HG03064 (cell line): ENCODE measurements around the gene SPIB.
A peak's percentile ranks its signal among the peaks of the same experiment; 100 is the strongest.
"Not testable (repeated sequence)": the region's sequence is repeated elsewhere in the genome, so short reads cannot be mapped to it uniquely, and the experiment has no call there.

ENCODE experiments used
- ATAC-seq: cut with Tn5 transposase; IDR thresholded peaks from one replicate; pipeline ENCODE4 v1.9.1; 2021; ENCODE audit warnings: low read depth; ENCODE audit not compliant: unreplicated experiment

The SPIB gene

DNA sequence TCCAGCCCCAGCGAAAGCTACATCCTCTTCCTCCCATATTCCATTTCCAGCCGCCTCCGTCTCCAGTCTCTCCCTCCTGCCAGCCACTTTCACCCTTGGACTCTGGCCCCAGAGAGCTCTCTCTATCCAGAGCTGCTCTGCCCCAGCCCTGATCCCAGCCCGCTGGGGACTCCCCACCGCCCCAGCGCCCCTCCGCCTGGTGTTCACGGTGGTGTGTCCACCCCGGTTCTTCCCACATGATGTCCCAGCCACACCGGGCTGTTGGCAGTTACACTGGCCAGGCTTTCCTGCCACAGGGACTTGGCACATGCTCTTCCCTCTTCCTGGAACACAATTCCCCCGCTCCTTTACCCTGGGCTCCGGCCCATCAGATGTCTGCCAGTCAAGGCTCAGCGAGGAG lies 46.3 kb downstream of the SPIB start:
- no peak for ATAC-seq

DNA sequence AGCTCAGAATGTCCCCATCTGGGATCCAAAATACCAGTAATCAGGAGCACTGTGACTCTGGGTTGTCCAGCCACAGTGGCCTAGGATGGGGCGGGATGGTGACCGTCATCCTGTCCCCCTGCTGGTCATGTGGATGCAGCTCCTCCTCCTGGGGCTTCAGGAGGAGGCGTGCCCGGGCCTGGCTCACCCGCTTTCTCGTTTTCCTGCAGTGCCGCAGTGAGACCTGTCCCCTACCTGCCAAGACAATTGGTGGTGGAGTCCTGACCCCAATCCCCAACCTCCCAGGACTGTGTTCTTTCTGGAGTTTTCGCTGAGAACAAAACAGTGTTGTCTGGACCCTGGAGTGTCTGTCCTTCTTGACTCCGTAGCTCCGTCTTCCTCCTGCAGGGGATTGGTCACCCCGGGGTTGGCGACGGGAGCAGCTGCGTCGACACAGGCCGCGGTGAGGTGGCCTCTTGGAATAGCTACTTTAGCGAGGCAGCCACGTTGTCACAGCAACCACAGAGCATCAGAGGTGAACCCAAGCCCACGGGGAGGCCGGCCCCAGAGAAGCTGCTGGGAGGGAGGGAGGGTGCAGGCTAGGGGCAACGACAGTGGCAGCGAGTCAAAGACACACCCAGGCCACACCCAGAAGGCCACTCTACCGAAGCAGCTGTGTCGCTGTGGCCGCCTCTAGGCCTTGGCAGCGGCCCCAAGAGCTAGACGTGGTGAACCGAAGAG lies 47.4 kb downstream of the SPIB start:
- ATAC-seq = no peak

DNA sequence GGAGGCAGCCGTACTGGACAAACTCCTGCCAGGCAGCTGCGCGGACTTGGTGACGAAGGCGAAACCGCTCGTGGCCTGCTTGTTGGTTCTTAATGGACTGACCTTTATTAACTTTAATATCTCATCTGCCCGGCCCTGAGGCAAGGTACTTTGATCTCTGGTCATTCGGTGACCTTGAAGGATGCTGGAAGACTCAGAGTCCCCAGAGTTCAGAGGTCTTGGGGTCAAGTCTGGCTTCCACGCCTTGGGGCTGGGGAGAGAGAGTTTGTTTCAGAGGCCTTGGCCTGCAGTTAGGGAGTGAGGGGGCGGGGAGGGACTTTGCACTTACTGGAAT lies 47.9 kb downstream of the SPIB start:
- ATAC-seq = no peak

DNA sequence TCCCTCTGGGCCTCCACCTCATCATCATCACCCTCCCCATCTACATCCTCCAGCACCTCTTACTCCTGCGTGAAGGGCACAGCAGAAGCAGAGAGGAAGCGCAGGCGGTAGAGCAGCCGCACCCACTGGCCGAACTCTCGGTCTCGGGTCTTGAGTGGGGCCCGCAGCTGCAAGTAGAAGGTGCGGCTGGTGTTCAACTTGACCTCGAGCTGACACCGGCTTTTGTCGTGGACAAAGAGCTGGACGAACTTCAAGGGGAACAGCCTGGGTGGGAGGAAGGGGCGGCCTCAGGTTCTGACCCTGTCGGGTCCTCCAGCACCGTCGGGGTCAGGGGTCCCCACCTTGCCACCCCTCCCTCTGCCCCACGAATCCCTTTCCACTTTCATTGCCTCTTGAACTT lies 48.8 kb downstream of the SPIB start:
- ATAC-seq = no peak

DNA sequence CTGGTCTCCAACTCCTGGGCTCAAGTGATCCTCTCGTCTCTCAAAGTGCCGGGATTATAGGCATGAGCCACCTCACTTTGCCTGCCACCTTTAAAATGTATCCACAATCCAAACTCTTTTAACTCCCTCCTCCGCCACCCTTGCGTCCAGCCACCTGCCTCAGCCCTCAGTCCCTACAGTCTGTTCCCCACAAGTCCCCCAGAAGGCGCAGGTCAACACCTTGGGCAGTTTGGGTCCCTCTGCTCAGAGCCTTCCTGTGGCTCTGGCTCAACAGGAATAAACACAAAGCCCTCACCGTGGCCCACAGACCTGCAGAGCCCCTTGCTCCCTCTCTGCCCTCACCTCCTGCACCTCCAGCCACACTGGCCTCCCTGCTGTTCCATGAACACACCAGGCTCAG lies 50.1 kb downstream of the SPIB start:
- no peak for ATAC-seq

DNA sequence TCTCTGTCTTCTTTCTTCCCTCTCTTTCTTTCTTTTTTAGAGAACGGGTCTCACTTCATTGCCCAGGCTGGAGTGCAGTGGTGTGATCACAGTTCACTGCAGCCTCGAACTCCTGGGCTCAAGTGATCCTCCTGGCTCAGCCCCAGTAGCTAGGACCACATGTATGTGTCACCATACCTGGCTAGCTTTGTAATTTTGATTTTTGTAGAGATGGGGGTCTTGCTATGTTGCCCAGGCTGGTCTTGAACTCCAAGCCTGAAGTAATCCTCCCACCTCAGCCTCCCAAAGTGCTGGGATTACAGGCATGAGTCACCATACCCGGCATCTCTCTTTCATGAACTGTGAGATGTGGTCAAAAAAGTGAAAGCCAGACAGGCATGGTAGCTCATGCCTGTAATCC lies 54.6 kb downstream of the SPIB start:
- not testable (repeated sequence) for ATAC-seq

DNA sequence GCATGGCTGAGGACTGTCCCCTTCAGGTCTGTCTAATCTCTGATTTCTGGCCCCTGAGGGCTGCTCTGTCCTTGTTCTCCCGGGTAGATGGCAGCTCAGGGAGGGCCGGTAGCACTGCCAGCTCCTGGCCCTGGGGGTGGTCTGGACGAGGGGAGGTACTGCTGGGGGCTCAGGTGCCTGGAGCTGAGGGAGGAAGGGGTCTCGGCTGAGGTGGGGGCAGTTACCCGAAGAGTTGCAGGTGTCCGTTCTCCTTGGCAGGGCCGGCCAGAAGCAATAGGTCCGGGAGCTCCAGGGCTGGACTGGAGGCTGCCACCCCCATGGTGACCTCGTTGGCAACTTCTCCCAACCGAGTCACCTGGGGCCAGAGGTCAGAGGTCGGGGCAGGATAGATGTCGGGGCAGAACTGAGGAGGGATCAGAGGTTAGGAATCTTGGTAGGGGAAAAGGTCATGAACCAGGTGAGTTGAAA lies 56.4 kb downstream of the SPIB start:
- ATAC-seq = no peak

DNA sequence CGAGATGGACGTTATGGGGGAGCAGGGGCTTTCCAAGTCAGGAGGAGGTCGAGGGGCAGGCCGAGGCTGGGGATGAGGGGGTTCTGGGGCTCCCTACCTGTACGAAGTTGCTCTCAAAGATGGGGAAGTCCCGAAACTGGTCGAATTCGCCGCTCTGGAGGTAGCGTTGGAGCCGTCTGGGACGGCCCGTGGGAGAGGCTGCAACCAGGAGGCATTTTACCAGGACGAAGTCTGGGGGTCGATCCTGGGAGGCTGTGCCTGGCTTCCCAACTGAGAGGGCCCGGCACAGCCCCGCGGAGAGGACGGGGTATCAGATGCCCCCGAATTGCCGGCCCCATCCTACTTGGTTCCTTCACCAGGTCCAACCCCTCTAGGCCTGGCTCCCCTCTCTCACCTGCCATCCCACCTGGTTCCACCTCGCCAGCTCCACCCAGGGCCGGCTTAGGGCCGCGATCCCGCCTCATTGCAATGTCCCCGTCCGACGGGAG lies 57.0 kb downstream of the SPIB start:
- no peak for ATAC-seq

DNA sequence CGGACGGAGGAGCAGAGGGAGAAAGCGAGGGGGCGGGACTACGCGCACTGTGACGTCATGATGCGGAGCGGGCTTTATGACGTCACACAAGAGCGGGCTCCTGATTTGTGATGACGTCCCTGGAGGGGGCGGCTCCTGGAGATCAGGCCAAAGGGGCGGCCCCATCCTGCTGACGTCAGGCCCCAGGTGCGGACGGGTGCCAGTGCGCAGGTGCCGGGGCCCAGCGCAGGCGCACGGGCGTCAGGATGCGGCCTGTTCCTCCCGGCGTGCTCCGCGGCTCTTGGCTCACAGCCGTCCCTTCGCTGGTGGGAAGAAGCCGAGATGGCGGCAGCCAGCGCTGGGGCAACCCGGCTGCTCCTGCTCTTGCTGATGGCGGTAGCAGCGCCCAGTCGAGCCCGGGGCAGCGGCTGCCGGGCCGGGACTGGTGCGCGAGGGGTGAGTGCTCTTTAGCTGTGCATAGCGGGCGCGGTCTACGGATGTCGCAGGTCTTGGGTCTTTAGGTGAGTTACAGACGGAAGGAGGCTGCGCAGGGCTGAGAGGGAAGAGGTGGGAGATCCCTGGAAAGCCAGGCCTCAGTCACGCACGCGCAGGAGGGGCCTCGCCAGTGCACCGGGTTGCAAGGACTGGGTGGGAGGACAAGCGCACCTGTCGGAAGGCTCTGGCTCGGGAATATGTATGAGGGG lies 57.6 kb downstream of the SPIB start, which contains the start of the genes EMC10 and GARIN5A:
Gene EMC10, plus strand, starts transcription at position 284 of the 683 bp plus-strand sequence. Its CDS starts 38 bp downstream, at position 322.
Gene GARIN5A, minus strand, starts transcription at position 625 of the 683 bp plus-strand sequence. Its CDS starts 460 bp downstream, at position 165.
- ATAC-seq = peak; percentile 61

DNA sequence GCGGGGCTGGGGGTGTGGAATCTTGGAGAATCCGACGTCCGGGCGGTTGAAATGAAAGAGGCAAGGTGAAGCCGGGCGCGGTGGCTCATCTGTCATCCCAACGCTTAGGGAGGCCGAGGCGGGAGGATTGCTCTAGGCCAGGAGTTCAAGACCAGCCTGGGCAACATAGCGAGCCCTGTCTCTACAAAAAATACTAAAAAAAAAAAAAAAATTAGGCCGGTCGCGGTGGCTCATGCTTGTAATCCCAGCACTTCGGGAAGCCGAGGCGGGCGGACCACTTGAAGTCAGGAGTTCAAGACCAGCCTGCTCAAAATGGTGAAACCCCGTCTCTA lies 58.1 kb downstream of the SPIB start:
- no peak for ATAC-seq

DNA sequence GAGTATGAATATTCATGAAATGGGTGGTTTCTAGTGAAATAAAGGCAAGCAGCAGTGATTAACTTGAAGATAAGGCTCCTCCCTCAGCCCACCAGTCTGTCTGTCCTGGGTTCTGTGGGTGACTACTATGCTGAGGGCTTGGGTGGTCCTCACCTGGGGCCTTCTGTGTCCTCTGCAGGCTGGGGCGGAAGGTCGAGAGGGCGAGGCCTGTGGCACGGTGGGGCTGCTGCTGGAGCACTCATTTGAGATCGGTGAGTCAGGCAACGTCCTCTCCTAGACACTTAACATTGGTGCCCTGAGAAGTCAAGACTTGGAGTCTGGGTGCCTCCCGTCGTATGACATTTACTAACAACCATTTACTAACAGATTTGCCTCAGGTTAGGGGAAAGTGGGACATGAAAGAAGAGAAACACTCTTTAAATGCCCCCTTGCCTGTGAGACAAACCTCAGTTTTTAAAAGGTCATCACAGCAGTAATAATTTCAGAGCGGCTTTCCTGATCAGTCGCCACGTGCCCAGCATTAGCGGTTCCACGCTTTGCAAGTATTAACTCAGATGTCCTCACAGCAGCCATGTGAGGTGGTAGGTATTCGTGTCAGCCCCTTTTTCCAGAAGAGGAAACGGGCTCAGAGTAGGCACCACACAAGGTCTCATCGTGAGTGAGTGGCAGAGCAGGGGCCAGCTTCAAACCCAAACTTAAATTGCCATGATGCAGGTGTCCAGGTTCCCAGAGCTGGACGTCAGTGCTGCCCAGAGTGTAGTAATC lies 59.2 kb downstream of the SPIB start:
- no peak for ATAC-seq

DNA sequence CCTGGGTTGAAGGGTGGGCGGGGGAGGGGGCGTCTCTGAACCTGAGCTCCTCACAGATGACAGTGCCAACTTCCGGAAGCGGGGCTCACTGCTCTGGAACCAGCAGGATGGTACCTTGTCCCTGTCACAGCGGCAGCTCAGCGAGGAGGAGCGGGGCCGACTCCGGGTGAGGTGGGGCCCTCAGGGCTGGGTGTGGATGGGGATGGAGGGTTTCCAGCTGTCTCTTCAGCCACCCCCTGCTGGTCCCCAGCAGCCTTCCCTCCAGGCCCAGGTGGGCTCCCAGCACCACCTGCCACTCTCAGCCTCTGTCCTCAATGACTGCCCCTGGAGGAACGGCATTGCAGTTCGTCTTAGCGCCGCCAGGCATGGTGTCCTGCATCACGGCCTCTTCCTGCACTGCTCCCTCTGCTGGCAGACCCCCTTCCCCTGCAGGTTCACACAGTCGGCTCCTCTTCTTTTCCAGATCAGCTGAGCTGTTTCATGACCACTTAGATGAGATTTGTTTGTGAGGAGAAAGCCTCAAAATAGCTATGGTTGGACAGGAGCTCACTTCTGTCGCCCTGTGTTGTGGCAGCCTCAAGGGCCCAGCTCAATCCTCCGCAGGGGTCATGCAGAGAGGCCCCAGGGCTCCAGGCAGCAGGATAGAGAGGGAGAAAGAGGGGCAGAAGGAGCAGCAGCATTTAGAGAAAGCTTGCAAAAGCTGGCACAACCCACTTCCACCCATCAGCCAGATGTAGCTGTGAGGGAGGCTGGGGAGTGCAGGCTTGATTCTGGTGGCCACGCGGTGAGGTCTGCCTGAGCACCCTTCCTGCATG lies 60.4 kb downstream of the SPIB start:
- ATAC-seq = no peak

DNA sequence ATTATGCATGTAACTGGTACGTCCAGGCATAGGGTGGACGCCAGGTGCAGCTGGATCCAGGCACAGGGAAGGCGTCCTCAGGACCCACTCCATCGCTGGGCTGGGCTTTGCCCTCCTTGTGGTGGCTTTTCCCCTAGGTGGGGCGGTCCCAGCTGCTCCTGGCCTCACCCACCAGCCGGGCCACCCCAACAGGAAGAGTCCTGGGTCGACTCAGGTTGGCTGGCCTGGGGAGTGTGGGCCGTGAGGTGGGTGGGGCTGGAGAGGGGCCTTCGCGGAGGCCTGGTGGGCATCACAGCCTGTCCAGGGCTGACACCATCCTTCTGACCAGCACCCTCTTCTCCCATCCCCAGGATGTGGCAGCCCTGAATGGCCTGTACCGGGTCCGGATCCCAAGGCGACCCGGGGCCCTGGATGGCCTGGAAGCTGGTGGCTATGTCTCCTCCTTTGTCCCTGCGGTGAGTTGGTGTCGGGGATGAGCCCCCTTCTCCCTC lies 61.1 kb downstream of the SPIB start:
- no peak for ATAC-seq

DNA sequence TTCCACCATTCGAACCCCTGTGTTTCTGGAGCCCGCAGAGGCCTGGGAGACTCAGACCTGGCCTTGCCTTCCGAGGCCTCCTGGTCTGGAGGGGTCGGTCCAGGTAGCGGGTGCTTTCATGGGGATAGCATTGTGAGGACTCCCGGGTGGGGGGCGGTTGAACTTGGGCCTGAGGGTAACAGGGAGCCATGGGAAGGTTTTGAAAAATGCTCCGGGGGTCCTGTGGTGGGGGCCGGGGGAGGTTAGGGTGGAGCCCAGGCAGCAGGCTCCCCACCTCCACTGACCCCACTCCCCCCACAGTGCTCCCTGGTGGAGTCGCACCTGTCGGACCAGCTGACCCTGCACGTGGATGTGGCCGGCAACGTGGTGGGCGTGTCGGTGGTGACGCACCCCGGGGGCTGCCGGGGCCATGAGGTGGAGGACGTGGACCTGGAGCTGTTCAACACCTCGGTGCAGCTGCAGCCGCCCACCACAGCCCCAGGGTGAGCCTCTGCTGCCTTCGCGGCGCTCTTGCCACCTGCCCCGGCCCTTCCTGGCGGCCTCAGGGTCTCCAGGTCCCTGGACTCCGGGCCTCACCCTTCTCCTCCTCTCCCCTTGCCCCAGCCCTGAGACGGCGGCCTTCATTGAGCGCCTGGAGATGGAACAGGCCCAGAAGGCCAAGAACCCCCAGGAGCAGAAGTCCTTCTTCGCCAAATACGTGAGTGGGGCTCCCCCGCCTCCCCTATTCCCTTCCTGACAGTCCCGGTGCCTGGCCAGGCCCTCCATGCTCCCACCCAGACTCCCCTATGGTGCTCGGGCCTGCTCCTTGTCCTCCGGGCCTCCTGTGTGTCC lies 61.8 kb downstream of the SPIB start:
- no peak for ATAC-seq
